Measurements from ENCODE around the gene PGGHG.
A peak's percentile ranks its signal among the peaks of the same experiment; 100 is the strongest.
"Not testable (repeated sequence)": the region's sequence is repeated elsewhere in the genome, so short reads cannot be mapped to it uniquely, and the experiment has no call there.

Gene PGGHG

DNA sequence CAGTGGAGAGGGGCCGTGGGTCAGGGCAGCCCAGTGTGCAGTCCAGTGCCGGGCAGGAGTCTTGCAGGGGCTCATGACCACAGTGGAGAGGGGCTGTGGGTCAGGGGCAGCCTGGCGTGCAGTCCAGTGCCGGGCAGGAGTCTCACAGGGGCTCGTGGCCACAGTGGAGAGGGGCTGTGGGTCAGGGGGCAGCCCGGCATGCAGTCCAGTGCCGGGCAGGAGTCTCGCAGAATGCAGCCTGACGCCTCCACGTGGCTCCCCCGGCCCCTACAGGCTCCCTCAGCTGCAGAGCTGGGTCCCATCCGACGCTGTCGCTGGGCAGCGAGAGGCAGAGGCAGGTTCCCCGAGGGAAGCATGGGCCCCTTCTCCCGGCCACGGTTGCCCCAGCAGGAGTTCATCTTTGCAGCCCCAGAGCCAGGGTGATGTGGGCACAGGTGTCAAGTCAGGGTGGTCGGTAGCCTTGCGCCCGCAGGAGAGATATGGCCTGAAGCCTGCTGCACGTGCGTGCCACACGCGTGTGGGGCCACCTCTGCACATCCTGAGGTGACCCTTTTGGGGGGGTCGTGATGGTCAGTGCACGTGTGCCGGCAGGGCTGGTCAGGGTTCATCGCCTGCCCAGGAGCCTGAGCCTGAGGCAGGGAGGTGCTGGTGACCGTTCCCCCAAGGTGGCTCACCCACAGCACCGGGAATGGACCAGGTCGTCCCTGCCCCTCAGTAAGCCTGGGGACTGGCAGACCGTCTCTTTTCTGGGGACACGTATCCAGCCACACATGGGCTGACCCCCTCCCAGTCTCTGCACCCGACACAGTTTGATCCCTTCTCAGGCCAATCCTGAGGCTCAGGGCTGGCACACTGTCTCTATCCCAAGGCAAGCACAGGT is 7.5 kb downstream of the PGGHG start:
- no peak for FAIRE-seq

DNA sequence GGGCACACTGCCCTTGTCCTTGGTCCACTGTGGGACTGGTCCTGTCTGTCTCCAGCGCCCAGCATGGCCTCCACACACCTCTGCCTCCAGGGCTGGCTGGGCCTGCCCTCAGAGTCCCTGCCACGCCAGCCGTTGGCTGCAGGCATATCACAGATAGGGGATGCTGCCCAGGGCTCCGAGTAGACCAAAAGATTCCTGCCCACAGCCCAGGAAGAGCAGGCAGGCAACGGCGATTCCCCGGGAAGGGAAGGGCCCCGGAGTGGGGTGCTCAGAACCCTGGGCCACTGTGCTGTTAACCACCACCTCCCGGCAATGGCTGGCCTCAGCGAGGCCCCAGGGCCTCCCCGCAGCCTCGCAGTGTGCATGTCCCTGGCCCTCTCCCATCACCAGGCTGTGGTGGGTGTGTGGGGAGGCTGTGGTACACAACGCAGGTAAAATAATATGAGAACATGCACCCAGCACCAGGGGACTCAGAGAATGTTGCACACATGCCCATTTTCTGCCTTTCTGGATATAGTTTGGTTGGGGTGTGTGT is 8.2 kb downstream of the PGGHG start:
- DNase-seq (ENCODE audit: insufficient read length, low spot score) = no peak
- no peak for FAIRE-seq

More for the DNA sequence above, 7.5 kb downstream of the PGGHG start:
- DNase-seq (ENCODE audit: insufficient read length, low spot score) = no peak

DNA sequence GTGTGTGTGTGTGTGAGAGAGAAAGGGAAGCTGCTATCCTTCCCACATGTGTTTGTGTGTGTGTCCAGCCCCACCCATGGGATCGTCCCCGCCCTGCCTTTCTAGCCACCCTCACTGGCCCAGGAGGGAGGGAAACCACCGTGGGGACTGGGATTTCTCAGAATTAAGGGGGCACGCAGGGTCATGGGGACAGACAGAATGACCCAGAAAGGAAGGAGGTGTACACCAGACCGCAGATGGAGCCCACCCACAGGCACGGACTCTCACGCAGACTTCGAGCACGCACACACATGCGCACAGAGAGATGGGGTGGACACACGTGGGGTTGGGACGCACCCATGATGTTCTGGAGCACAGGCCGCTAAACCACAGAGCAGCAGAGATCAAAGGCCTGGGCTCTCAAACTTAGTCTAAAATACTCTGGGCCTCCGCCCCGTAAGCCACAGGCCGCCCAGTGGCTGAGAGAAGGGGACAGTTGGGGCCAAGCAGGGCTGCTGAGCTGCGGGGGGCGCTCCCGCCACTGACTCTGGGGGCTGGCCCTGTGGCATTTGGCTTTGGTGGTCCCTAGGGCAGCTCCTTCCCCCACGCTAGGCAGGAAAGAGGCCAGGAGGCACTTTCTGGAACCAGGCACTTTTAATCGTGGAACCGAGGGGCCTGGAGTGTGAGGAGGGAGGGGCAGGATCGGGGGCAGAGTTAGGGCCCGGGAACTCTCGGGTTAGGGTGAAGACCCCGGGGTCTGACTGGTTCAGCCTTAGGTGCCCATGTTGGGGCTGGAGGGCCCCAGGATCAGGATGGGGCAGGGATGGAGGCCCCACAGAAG is 8.9 kb downstream of the PGGHG start:
- DNase-seq (ENCODE audit: insufficient read length, low spot score) (no peak), FAIRE-seq (no peak)

DNA sequence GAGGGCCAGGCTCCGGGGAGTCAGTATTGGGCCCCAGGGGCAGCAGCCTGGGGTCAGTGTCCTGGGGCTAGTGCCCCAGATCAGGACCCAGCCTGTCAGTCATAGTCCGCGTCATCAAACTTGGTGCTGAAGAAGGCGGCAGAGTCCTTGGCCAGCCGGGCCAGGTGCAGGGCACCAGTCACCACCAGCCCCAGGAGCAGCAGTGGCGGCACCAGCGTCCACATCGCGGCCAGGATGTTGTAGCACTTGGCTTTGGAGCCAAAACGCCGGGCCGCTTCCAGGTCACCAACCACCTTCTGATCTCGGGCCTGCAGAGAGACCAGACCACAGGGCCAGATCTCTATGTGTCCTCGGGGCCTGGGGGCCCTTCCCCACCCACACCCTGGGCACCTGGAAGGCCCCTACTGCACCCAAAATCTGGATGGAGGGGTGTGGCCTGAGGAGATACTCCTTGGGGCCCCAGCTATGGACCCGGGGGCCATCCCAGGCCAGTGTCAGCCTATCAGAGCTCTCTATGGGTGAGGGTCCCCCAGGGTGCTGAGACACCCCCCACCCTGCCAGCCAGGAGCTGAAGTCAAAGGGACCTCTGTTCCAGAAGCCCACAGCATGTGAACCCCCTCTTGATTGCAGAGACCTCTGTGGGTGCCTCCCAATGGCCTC is 9.6 kb downstream of the PGGHG start:
- FAIRE-seq (no peak), DNase-seq (ENCODE audit: insufficient read length, low spot score) (no peak)

DNA sequence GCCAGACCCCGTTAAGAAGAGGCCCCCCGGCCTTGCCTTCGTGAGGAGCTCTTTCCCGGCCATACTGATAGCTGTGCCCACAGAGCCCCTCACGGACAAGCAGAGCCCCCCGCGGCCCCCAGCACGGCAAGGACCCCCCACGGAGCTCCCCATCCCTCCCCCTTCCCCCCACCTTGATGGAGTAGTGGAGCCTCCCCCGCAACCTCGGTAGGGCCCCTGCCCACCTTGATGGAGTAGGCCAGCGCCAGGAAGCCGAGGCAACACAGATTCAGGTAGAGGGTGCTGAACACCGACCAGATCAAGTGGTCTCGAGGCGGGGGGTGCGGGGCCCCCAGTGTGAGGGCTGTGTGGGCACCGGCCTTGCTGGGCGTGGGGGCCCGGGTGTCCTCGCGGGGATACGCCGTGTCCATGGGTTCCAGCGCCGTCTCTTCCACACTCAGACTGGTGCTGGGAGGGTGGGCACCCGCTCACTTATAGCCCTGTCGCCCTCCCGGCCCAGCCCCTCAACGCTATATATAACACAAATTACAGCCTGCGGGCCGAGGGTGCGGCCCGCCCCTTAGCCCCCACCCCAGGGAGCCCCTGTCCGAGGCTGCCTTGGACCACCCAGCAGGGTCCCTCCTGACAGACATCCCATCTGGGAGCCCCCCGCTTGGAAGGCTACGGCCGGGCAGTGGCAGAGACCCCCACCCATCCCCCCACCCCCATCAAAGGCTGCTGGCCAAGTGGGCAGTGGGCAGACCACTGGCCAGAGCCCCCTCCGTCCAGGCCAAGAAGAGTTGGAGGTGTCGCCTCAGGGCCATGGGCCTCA is 10.4 kb downstream of the PGGHG start, which contains the start of gene IFITM5:
Gene IFITM5 (minus strand): TSS at position 446 of the 811 bp plus-strand sequence. CDS start 36 bp downstream, at position 410.
- no peak for DNase-seq (ENCODE audit: insufficient read length, low spot score)
- FAIRE-seq = no peak

DNA sequence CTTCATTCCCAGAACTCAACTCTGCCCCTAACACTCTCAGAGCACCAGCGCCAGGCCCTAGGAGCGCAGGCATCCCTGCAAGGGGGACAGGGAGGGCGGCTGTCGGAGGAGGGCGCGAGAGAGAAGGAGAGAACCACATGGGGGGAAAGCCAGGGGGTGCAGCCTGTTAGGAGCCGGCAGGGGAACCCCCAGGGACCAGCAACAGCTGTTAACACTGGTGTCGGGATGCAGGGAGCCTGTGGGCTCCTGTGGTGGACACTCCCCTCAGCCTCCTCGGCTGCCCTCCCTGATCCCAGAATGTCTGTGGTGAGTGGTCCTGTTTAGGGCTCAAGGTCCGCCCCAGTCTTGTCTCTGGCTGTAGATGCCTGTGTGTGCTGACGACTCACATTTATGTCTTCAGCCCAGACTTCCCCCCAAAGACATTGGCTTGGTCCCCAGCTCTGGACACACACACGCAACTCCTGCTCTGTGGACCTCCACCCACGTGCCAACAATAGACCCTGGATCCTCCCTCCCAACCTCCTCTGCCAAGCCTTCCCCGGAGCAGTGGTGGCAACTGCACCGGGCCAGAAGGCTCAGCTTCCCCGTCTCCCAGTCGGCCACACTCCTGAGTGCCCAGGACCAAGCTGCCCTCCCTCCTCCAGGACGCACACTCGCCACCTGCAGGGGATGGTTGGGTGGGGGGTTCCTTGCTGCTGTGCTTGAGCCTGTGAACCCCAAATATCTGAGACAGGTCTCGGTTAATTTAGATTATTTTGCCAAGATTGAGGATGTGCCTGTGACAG is 11.2 kb downstream of the PGGHG start:
- DNase-seq (ENCODE audit: insufficient read length, low spot score) (no peak), FAIRE-seq (no peak)

DNA sequence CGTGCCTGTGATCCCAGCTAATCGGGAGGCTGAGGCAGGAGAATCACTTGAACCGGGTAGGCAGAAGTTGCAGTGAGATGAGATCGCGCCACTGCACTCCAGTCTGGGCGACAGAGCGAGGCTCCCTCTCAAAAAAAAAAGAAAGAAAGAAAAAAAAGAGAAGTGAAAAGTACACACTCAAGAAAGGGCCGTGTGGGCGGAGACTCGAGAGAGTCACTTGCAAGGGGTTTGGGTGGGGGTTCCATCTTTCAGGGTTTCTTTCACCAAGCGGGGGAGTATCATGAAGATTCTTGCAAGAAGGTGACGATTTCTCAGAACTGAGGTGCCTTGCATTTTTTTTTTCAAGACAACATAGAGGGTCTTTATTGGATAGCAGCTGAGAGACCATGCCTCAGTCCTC is 14.4 kb downstream of the PGGHG start:
- no peak for DNase-seq (ENCODE audit: insufficient read length, low spot score)
- FAIRE-seq = no peak

DNA sequence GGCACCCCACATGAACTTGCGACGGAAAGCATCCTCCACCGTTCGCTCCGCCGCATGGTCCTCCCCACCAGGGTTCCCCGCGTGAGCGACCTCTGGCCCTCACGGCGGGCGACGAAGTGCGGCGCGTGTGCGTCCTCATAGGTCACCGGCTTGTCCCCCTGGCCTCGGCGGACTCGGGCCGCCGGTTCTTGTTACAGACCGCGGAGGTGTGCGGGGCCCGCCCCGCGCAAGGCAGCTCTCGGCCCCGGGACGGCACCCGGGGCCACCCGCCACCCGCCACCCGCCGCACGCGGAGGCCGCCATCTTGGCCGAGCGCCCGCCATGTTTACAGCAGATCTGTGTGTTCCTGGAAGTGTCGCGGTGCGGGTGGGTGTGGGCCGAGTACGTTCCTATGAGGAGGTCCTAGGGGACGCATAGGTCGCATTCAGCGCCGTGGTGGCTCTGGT is 15.2 kb downstream of the PGGHG start:
- no peak for FAIRE-seq

DNA sequence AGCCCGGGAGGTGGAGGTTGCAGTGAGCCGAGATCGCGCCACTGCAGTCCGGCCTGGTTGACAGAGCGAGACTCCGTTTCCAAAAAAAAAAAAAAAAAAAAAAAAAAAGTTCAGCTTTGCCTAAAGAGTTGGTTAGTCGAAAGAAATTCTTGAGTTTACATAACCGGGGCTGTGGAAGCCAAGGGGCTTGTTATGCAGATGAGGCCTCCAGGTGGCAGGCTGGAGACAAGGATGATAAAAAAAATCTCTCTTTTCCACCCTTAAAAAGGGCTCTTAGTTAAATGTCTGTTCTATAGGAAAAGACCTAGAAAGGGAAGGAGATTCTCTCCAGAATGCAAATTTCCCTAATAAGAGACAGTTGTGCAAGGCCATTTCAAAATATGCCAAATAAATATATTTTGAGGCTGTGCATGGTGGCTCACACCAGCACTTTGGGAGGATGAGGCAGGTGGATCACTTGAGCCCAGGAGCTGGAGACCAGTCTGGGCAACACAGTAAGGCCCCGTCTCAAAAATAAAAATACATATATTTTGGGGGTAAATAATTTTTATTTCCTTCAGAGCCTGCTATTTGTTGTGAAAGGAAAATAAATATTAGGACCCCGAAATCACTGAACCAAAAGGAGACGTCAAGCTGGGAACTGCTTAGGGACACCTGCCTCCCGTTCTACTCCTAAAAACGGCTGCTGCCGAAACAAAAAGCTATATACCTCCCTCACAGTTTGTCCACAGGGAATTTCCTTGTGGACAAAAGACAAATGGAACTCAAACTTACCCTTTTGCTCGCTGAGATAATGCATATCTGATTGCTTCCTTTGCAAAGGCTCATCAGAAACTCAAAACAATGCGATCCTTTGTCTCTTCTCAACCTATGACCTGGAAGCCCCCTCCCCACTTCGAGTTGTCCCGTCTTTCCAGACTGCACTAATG is 16.3 kb downstream of the PGGHG start:
- FAIRE-seq (peak; percentile 76), DNase-seq (ENCODE audit: insufficient read length, low spot score) (peak; percentile 85)

More for the DNA sequence above, 15.2 kb downstream of the PGGHG start:
- DNase-seq (ENCODE audit: insufficient read length, low spot score) = no peak

DNA sequence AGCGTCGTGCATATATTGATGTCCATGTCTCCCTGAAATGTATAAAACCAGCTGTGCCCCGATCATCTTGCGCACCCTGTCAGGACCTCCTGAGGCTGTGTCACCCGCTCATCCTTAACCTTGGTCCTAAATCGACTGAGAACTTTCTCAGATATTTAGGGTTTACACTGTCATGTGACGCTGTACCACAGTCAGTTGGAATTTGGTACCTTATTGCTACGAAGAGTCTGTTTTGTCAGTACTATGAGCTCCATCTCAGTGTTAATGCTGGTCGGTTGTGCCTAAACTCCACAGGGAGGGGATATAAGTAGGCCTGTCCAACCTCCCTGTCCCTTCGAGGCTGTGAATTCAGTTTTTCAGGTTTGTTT is 16.9 kb downstream of the PGGHG start:
- no peak for FAIRE-seq
- DNase-seq (ENCODE audit: insufficient read length, low spot score) = no peak

DNA sequence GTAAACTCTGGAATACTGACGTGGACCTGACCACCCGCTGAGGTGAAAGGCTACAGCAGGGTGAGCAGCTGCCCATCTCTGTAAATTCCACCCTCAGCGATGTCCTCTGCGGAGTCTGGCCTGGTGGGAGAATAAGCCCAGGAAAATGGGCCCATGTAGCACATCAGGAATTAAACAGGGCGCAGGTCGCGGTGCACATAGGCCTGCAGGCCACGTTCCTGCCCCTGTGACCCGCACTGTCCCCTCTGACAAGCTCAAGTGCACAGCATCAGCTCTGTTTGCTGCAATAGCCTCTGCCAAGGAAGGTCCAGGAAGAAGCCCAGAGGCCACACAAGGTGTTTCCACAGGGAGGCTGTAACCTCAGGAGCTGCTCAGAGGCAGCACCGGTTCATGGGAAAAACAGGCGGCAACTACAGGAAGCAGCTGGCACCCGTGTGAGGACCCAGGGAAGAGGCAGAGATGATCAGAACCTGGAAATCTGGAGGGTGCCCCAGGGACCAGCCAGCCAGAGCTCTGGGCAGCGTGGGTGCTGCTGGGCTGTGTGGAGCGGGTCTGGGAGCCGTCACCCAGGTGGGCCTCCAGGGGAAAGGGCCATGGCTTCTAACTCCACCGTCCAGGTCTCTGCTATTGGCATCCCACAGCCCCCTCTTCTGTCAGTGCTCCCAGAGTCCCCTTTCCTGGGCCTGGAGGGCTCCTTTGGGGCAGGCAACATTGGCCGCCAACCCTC is 17.9 kb downstream of the PGGHG start:
- DNase-seq (ENCODE audit: insufficient read length, low spot score) (no peak), FAIRE-seq (no peak)

DNA sequence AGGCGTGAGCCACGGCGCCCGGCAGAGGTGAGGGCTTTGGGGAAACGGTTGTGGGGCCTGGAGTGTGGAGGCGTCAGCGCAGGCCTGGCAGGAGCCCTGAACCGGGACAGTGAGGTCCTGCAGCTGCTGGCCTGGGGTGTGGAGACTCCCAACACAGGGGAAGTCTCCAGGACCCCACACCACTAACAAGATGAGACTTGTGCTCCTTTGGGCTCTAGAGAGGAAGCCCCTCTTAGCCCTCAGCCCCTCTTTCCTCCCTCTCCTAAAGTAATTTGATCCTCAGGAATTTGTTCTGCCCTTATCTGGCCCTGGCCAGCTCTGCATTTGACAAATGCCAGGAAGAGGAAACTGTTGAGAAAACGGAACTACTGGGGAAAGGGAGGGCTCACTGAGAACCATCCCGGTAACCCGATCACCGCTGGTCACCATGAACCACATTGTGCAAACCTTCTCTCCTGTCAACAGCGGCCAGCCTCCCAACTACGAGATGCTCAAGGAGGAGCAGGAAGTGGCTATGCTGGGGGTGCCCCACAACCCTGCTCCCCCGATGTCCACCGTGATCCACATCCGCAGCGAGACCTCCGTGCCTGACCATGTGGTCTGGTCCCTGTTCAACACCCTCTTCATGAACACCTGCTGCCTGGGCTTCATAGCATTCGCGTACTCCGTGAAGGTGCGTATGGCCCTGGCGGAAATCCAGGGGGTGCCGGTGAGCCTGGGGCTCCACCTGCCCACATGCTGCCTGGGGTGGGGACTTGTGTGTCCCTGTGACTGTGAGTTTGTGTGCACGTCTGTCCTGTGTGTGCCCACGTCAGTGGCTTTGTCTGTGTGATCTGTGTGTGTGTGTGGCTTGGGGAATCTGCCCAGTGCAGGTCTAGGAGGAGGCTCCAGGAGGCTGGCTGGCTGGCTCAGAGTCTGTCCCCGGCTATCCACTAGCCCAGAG is 19.1 kb downstream of the PGGHG start, which contains the start of gene IFITM2:
Gene IFITM2 (plus strand): TSS at position 51 of the 943 bp plus-strand sequence. CDS start 377 bp downstream, at position 428.
- DNase-seq (ENCODE audit: insufficient read length, low spot score) = not testable (repeated sequence)
- peak; percentile 71 for FAIRE-seq

DNA sequence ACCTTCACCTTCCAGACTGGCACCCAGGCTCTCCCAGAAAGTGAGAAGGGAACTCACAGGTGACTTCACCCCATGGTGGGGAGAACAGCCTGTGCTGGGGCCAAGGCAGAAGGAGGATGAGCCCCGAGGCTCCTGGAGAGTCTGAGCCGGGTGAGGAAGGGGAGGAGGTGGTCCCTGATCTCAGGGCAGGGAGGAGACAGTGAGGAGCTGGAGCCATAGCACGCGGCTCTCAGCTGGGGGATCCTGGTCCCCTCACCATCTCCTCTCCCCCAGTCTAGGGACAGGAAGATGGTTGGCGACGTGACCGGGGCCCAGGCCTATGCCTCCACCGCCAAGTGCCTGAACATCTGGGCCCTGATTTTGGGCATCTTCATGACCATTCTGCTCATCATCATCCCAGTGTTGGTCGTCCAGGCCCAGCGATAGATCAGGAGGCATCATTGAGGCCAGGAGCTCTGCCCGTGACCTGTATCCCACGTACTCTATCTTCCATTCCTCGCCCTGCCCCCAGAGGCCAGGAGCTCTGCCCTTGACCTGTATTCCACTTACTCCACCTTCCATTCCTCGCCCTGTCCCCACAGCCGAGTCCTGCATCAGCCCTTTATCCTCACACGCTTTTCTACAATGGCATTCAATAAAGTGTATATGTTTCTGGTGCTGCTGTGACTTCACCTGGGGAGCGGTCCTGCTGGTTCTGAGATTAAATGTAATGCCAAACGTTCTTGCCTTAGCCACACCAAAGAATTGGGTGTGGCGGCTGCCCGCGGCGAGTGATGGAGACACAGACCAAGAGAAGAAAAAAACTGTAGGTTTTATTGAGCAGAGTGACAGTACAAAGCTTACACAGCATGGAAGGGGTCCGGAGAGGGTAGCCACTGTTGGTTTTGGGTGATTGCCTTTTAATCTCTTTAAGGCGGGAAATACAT is 20.1 kb downstream of the PGGHG start:
- DNase-seq (ENCODE audit: insufficient read length, low spot score); FAIRE-seq: not testable (repeated sequence)

DNA sequence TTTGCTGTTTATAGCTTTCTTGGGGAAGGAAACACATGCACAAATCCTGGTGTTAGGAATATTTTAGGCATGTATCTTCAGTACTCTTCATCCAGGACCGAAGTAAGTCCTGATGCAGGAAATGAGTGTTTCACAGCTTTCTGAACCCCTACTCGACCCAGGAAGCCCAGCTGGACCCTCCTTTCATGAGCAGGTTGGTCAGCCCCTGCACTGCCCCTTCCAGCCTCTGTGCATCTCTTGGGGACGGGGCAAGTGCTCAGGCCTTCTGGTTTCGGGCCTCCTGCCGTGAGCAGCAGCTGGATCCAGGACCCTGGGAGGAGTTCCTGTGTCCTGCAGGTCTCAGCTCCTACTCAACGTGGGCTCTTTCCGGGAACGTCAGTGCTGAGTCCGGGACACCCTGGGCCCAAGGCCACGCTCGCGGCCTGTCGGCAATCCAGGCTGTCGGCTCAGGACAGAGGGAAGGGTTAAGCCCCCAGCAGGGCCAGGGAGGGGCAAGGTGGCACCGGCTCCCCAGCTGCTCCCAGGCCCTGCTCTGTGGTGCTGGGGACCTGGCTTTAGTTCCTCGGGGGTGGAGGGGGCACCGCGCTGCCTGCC is 21.1 kb downstream of the PGGHG start:
- FAIRE-seq = peak; percentile 63

More for the DNA sequence above, 21.1 kb downstream of the PGGHG start:
- DNase-seq (ENCODE audit: insufficient read length, low spot score) = not testable (repeated sequence)

Measured in GM19239 (cell line).